H1 (cell line): ENCODE data around the gene IRS1. TPM values are rescaled to one million over a fixed set of nuclear protein-coding genes. Genes with fewer than 3 reads are reported as not detected.
"Not testable (repeated sequence)": the region's sequence is repeated elsewhere in the genome, so short reads cannot be mapped to it uniquely, and the experiment has no call there.

Experiments used
- CTCF ChIA-PET: fragments of 300-600 bp; sonication (Branson Sonifier 250); formaldehyde crosslinking; loops from one replicate; lab custom pipeline; 2021; ENCODE audit not compliant: partially characterized antibody; lab: Charles Lee
- POLR2A ChIA-PET: fragments of 300-600 bp; sonication (Branson Sonifier 250); formaldehyde crosslinking; loops from one replicate; lab custom pipeline; 2021; ENCODE audit warnings: inconsistent platforms; ENCODE audit not compliant: partially characterized antibody; lab: Charles Lee
- DNase-seq, 2 experiments: peaks; one replicate each; pipeline versions ENCODE4 v3.0.0 to v3.0.0-alpha.2; 2010 to 2022; ENCODE audit warnings: low spot score in 2 of 2, low read depth in 1 of 2, mixed read lengths in 1 of 2
- FAIRE-seq: peaks from 2 replicates; lab custom pipeline; 2011; peaks lifted over from hg19 to GRCh38; lab: Jason Lieb, UNC
- H2AFZ ChIP-seq: 2 replicates; pipeline ENCODE4 v1.8.1; 2012; ENCODE audit warnings: low read length, inconsistent platforms
- H2AK5ac ChIP-seq: 2 replicates; pipeline ENCODE4 v1.6.1; 2013; ENCODE audit warnings: low read depth, low read length
- H2BK120ac ChIP-seq: replicated peaks from 2 replicates; pipeline ENCODE3; 2013; ENCODE audit warnings: low read depth, low read length, inconsistent platforms
- H2BK12ac ChIP-seq: 2 replicates; pipeline ENCODE4 v1.6.1; 2013; ENCODE audit warnings: low read depth, low read length
- H2BK15ac ChIP-seq: 2 replicates; pipeline ENCODE4 v1.6.1; 2013; ENCODE audit warnings: low read length
- H2BK20ac ChIP-seq: 2 replicates; pipeline ENCODE4 v1.6.1; 2013; ENCODE audit warnings: low read length
- H2BK5ac ChIP-seq: 2 replicates; pipeline ENCODE4 v1.6.1; 2013; ENCODE audit warnings: low read depth, low read length
- H3K14ac ChIP-seq: 2 replicates; pipeline ENCODE4 v1.6.1; 2013; ENCODE audit warnings: inconsistent platforms; ENCODE audit not compliant: insufficient read length
- H3K18ac ChIP-seq: 2 replicates; pipeline ENCODE4 v1.6.1; 2013; ENCODE audit warnings: low read length; ENCODE audit errors: extremely low read depth
- H3K23ac ChIP-seq: 2 replicates; pipeline ENCODE4 v1.6.1; 2013; ENCODE audit warnings: inconsistent platforms; ENCODE audit not compliant: insufficient read length
- H3K23me2 ChIP-seq: 2 replicates; pipeline ENCODE4 v1.6.1; 2013; ENCODE audit warnings: low read depth, low read length
- H3K27ac ChIP-seq: 2 replicates; pipeline ENCODE4 v1.6.1; 2011; ENCODE audit warnings: low read depth, low read length, inconsistent platforms
- H3K27me3 ChIP-seq, 4 experiments: replicated peaks in 1 of 4; 1 replicate in 1 of 4; 2 replicates in 3 of 4; pipeline versions ENCODE4 v1.6.1 to v1.8.1; 2011 to 2013; ENCODE audit warnings: low read length in 3 of 4, mild to moderate bottlenecking in 3 of 4, inconsistent platforms in 2 of 4, mixed read lengths in 2 of 4, moderate library complexity in 1 of 4; ENCODE audit not compliant: control insufficient read depth in 3 of 4, insufficient read depth in 3 of 4; ENCODE audit errors: extremely low read depth in 1 of 4
- H3K36me3 ChIP-seq, 4 experiments: 2 replicates each; pipeline versions ENCODE4 v1.6.1 to v1.8.1; 2011 to 2013; ENCODE audit warnings: mild to moderate bottlenecking in 4 of 4, low read length in 3 of 4, moderate library complexity in 2 of 4, control low read depth in 1 of 4, inconsistent platforms in 1 of 4; ENCODE audit not compliant: insufficient read depth in 4 of 4, control insufficient read depth in 2 of 4
- H3K4ac ChIP-seq: replicated peaks from 2 replicates; pipeline ENCODE3; 2013; ENCODE audit warnings: low read length, low read depth, mixed read lengths, inconsistent platforms; ENCODE audit not compliant: insufficient read length
- H3K4me1 ChIP-seq, 4 experiments: replicated peaks in 1 of 4; 1 replicate in 1 of 4; 2 replicates in 3 of 4; pipeline versions ENCODE4 v1.6.1 to v1.8.1; 2011 to 2013; ENCODE audit warnings: low read length in 3 of 4, inconsistent platforms in 2 of 4, mixed read lengths in 1 of 4; ENCODE audit not compliant: insufficient read depth in 4 of 4, control insufficient read depth in 3 of 4
- H3K4me2 ChIP-seq, 2 experiments: 2 replicates each; pipeline versions ENCODE4 v1.6.1 to v1.8.1; 2011 to 2013; ENCODE audit warnings: low read depth in 2 of 2, low read length in 2 of 2, control low read depth in 1 of 2, inconsistent platforms in 1 of 2, mild to moderate bottlenecking in 1 of 2; ENCODE audit not compliant: insufficient read depth in 1 of 2
- H3K4me3 ChIP-seq, 4 experiments: fragments of 200-600, 300-600 bp in 1 of 4; sonication (generic), shearing (Covaris generic), sonication (Bioruptor Twin) in 1 of 4; 2 replicates each; pipeline versions ENCODE4 v1.5.1 to v1.8.1; 2011 to 2016; ENCODE audit warnings: low read length in 4 of 4, low read depth in 3 of 4, control low read depth in 2 of 4, inconsistent platforms in 2 of 4, mild to moderate bottlenecking in 2 of 4, mixed read lengths in 1 of 4, moderate library complexity in 1 of 4; ENCODE audit not compliant: insufficient read depth in 2 of 4; ENCODE audit errors: extremely low read depth in 1 of 4
- H3K56ac ChIP-seq: replicated peaks from 2 replicates; pipeline ENCODE3; 2013; ENCODE audit warnings: low read depth, mild to moderate bottlenecking, mixed read lengths, low read length, inconsistent platforms; ENCODE audit not compliant: insufficient read length
- H3K79me1 ChIP-seq: 2 replicates; pipeline ENCODE4 v1.6.1; 2013; ENCODE audit warnings: low read depth, low read length, control low read depth
- H3K79me2 ChIP-seq, 2 experiments: 2 replicates each; pipeline versions ENCODE4 v1.6.1 to v1.8.1; 2012 to 2013; ENCODE audit warnings: low read length in 2 of 2, mild to moderate bottlenecking in 2 of 2, inconsistent platforms in 1 of 2; ENCODE audit not compliant: insufficient read depth in 2 of 2, control insufficient read depth in 1 of 2
- H3K9ac ChIP-seq, 4 experiments: replicated peaks in 1 of 4; 1 replicate in 1 of 4; 2 replicates in 3 of 4; pipeline versions ENCODE4 v1.6.1 to v1.8.1; 2011 to 2013; ENCODE audit warnings: low read depth in 3 of 4, low read length in 3 of 4, control low read depth in 2 of 4, mild to moderate bottlenecking in 2 of 4, moderate library complexity in 2 of 4, inconsistent platforms in 1 of 4; ENCODE audit errors: extremely low read depth in 1 of 4
- H3K9me3 ChIP-seq, 2 experiments: 2 replicates each; pipeline versions ENCODE4 v1.6.1 to v1.8.1; 2012 to 2013; ENCODE audit warnings: mild to moderate bottlenecking in 2 of 2, moderate library complexity in 2 of 2, control low read depth in 1 of 2, inconsistent platforms in 1 of 2, low read depth in 1 of 2, low read length in 1 of 2, mixed read lengths in 1 of 2; ENCODE audit not compliant: insufficient read depth in 2 of 2
- H4K20me1 ChIP-seq, 2 experiments: replicated peaks in 1 of 2; 2 replicates each; pipeline versions ENCODE3 to v1.8.1; 2011 to 2013; ENCODE audit warnings: inconsistent platforms in 2 of 2, low read length in 2 of 2, mild to moderate bottlenecking in 1 of 2; ENCODE audit not compliant: insufficient read depth in 2 of 2, control insufficient read depth in 1 of 2
- H4K5ac ChIP-seq: 2 replicates; pipeline ENCODE4 v1.6.1; 2013; ENCODE audit warnings: low read length, low read depth, mixed read lengths, inconsistent platforms; ENCODE audit not compliant: insufficient read length
- H4K8ac ChIP-seq: 2 replicates; pipeline ENCODE4 v1.8.0; 2013; ENCODE audit warnings: mild to moderate bottlenecking, moderate library complexity, low read length, inconsistent platforms; ENCODE audit not compliant: insufficient read depth; ENCODE audit errors: extremely low read depth
- H4K91ac ChIP-seq: replicated peaks from 2 replicates; pipeline ENCODE3; 2013; ENCODE audit warnings: low read length, mixed read lengths, inconsistent platforms; ENCODE audit not compliant: insufficient read length
- WGBS, 2 experiments: shearing (Covaris generic) in 1 of 2; methylation state at CpG; one replicate each; pipeline versions ENCODE4 v1.1.6 to v1.1.7; 2013 to 2015; ENCODE audit warnings: low lambda C conversion rate in 2 of 2, mixed read lengths in 2 of 2, inconsistent platforms in 1 of 2, low coverage in 1 of 2, missing lambda C conversion rate in 1 of 2; ENCODE audit not compliant: insufficient replicate concordance in 2 of 2, insufficient coverage in 1 of 2, insufficient read length in 1 of 2; ENCODE audit errors: extremely low coverage in 1 of 2, missing lambda C conversion rate in 1 of 2; 5-methylcytosine and 5-hydroxymethylcytosine counted together
- polyA plus RNA-seq, 7 experiments: library from polyadenylated mRNA; depleted of rRNA in 3 of 7; stranded (reverse) in 5 of 7; unstranded in 2 of 7; fragments of >200 nt in 5 of 7; fragments of 200-250 nt in 2 of 7; gene quantifications; 1 replicate in 5 of 7; 2 replicates in 1 of 7; 4 replicates in 1 of 7; pipeline versions ENCODE4 v1.2.1 to v1.2.3, GENCODE V29; 2011 to 2013; ENCODE audit warnings: missing spikeins in 2 of 7, mixed read lengths in 2 of 7
- total RNA-seq: library from RNA; stranded (reverse); fragmentation: NEBNext Ultra II Directional; extraction: Animal tissue kit (Norgen Biotek cat#: 25700); gene quantifications from 2 replicates; pipeline ENCODE4 v1.2.1, GENCODE V29; 2021

Gene IRS1
- total and polyA plus RNA-seq, 2 of the 8 experiments (the other 6 are each of a cell fraction or from before 2014, with no cell fraction given) = 9.1 to 26.9 TPM

DNA sequence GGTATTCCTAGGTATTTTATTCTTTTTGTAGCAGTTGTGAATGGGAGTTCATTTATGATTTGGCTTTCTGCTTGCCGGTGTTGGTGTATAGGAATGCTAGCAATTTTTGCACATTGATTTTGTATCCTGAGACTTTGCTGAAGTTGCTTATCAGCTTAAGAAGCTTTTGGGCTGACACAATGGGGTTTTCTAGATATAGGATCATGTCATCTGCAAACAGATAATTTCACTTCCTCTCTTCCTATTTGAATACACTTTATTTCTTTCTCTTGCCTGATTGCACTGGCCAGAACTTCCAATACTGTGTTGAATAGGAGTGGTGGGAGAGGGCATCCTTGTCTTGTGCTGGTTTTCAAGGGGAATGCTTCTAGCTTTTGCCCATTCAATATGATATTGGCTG lies 43.4 kb upstream of the IRS1 start:
- FAIRE-seq, POLR2A ChIA-PET, H2BK5ac ChIP-seq: not testable (repeated sequence)

More for the DNA sequence above, 43.4 kb upstream of the IRS1 start:
- not testable (repeated sequence) for H4K5ac ChIP-seq, H2BK120ac ChIP-seq, H3K23me2 ChIP-seq, H4K20me1 ChIP-seq, H4K8ac ChIP-seq, H3K18ac ChIP-seq, H2BK15ac ChIP-seq, H4K91ac ChIP-seq, H3K23ac ChIP-seq, H2AFZ ChIP-seq, H2BK12ac ChIP-seq, H3K4ac ChIP-seq, H3K36me3 ChIP-seq, H3K56ac ChIP-seq, H3K79me1 ChIP-seq, H3K27ac ChIP-seq, H2AK5ac ChIP-seq, H3K9ac ChIP-seq, H3K4me3 ChIP-seq, H3K4me2 ChIP-seq, H3K27me3 ChIP-seq, H3K14ac ChIP-seq, H3K4me1 ChIP-seq, H3K9me3 ChIP-seq, H3K79me2 ChIP-seq, H2BK20ac ChIP-seq, DNase-seq
- WGBS, 2 experiments = 95% methylated on average over 1 of the region's 1 CpG; no CpG with 5 or more reads in 1 of the 2 experiments
- CTCF ChIA-PET = interaction anchor here (1.2 kb wide), 1 partner anchor 128 kb away, joined by 3 read pairs; no protein-coding TSS in a partner anchor
